ENCODE data around the gene CARMIL1.

The CARMIL1 gene

DNA sequence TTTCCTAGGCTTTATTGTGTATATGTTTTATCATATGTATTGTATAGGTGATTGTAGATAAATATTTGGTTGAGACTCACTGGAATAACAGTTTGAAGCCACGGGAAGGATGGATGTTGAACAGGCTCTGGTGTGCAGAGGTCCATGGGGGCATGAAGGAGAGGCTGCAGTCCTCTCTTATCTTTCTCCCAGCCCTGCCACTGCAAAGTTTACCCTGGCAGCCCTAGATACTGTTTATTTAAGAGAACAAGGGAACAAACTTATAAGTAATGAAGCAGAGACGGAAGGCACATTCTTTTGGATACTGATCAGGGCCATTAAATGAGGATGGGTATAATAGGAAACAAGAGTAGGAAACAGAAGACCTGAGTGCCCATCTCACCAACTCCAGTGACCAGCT is 269.3 kb downstream of the CARMIL1 start:
- no peaks in the 10 kb centered on the region for H3K4me1 ChIP-seq (ENCODE audit: insufficient read depth, low read length)
- H3K9me3 ChIP-seq (ENCODE audit: control insufficient read depth, insufficient read depth, low read length): no peaks in the 10 kb centered on the region
- no peaks in the 10 kb centered on the region for H3K36me3 ChIP-seq (ENCODE audit: insufficient read depth, low read length)
- H3K9ac ChIP-seq (ENCODE audit: low read depth, low read length): no peak overlapping the region

DNA sequence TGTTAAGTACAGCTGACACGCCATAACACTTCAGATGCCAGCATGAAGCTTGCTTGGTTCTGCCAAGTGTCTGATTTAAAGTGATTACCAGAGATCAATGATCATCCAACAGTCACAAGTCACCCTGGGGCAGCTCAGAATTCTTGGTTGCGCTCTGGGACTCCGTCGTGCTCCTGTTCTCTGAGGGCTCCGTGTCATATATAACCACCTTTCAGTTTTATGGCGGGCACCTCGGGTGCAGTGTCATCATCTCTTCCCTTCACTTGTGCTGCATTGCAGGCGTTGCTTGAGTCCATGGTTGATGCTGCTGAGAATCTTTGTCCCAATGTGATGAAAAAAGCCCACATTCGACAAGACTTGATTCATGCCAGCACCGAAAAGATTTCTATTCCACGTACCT is 271.5 kb downstream of the CARMIL1 start:
- Histone ChIP-seq H3K9ac (ENCODE audit: low read depth, low read length) (no peak overlapping the region), H3K9me3 (ENCODE audit: control insufficient read depth, insufficient read depth, low read length) (no peaks in the 10 kb centered on the region), H3K36me3 (ENCODE audit: insufficient read depth, low read length) (no peaks in the 10 kb centered on the region), H3K4me1 (ENCODE audit: insufficient read depth, low read length) (no peaks in the 10 kb centered on the region)

DNA sequence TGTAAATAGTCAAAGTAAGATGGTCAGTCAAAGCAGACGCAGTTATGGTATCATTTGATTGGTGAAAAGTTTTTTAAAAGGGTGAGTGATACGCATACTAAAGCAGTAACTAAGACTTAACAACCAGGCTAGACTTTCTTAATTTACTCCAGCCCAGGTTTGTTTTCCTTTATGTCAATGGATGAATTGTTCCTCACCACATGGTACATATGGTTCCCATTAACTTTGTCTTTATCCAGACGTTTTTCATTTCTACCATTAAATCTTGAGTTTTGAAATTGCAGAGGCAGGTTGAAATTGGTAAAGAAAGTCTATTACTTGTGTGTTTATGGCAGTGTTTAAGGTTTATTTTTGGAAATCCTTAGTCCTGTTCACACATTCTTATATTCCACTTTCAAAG is 274.3 kb downstream of the CARMIL1 start:
- H3K9me3 ChIP-seq (ENCODE audit: control insufficient read depth, insufficient read depth, low read length): no peaks in the 10 kb centered on the region
- H3K4me1 ChIP-seq (ENCODE audit: insufficient read depth, low read length): no peaks in the 10 kb centered on the region
- H3K9ac ChIP-seq (ENCODE audit: low read depth, low read length): no peak overlapping the region
- H3K36me3 ChIP-seq (ENCODE audit: insufficient read depth, low read length): no peaks in the 10 kb centered on the region

DNA sequence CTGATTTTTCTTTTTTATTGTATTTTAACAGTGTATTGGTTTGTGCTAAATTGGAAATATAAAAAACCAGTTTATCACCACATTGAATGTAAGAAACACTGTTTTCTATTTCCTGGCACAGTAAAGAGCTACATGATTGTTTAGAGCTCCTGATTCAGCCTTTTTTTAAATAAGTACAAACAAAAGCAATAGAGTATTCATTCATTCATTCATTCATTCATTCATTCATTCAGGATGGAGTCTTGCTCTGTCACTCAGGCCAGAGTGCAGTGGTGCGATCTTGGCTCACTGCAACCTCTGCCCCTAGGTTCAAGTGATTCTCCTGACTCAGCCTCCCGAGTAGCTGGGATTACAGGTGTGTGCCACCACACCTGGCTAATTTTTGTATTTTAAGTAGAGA is 276.0 kb downstream of the CARMIL1 start:
- no peaks in the 10 kb centered on the region for H3K9me3 ChIP-seq (ENCODE audit: control insufficient read depth, insufficient read depth, low read length)
- no peaks in the 10 kb centered on the region for H3K4me1 ChIP-seq (ENCODE audit: insufficient read depth, low read length)
- no peak overlapping the region for H3K9ac ChIP-seq (ENCODE audit: low read depth, low read length)
- H3K36me3 ChIP-seq (ENCODE audit: insufficient read depth, low read length): no peaks in the 10 kb centered on the region

DNA sequence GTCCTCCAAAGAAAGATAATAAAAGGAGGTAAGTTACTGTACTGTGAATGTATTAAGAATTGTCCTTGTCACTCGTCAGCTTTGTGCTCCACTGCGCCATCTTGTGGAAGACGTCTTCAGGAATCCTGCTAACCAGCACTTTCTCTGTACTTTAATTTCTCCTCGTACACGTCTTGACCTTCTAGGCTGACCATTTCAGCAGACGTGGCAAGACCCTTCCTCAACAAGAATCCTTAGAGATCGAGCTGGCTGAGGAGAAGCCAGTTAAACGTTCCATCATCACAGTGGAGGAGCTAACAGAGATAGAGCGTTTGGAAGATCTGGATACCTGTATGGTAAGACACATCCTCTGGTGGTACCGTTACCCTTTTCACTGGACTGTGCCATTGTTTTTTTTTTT is 277.3 kb downstream of the CARMIL1 start:
- no peaks in the 10 kb centered on the region for H3K9me3 ChIP-seq (ENCODE audit: control insufficient read depth, insufficient read depth, low read length)
- H3K9ac ChIP-seq (ENCODE audit: low read depth, low read length): no peak overlapping the region
- no peaks in the 10 kb centered on the region for H3K4me1 ChIP-seq (ENCODE audit: insufficient read depth, low read length)
- no peaks in the 10 kb centered on the region for H3K36me3 ChIP-seq (ENCODE audit: insufficient read depth, low read length)

DNA sequence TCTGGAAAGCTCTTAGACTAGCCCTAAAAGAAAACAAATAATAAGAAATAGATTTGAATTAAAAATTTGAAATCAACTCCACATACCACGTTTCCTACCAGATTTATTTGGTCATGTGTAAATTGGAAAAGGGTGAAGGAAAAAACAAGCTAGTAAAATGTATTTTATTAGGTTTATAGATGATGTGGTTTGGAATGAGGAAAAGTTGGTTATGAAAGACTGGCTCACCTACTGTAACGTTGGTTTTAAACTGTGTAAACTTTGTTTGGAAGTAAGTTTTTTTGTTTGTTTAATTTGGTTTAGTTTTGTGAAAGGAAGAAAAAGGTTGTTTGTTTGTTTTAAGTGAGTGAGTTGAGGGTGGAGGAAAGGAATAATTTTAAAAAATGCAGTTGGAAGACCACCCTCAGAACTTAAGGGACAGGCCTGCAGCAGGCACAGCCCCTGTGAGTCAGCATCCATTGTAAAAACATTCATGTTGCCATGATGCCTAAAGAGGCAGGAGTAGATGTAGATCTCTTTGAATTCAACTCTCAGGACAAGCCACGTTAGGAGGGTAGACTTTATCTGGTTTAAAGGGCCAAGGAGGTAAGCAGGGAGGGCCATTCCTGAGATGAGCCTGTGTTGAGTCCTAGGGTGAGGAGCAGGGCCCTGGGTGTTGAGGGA is 279.1 kb downstream of the CARMIL1 start:
- Histone ChIP-seq H3K36me3 (ENCODE audit: insufficient read depth, low read length) (no peaks in the 10 kb centered on the region), H3K9me3 (ENCODE audit: control insufficient read depth, insufficient read depth, low read length) (no peaks in the 10 kb centered on the region), H3K9ac (ENCODE audit: low read depth, low read length) (no peak overlapping the region), H3K4me1 (ENCODE audit: insufficient read depth, low read length) (no peaks in the 10 kb centered on the region)

DNA sequence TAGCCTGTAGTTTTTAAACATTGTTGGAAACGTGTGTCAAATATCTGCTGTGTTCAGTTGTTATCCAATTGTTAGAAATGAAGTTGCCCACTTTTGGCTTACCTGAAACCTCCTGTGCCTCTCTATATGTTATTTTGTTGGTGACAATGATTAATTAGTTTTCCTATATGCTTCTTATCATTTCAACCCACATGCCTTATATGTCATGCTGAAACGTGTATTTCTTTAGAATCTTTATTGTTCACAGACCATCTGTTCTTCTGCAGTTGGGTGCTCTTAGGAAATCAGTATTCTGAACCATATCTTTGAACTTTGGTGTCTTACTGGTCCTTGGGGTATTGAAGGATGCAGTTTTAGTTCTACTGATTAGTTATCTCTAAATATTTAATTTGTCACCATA is 281.7 kb downstream of the CARMIL1 start:
- H3K9ac ChIP-seq (ENCODE audit: low read depth, low read length): no peak overlapping the region
- H3K4me1 ChIP-seq (ENCODE audit: insufficient read depth, low read length): no peaks in the 10 kb centered on the region
- no peaks in the 10 kb centered on the region for H3K9me3 ChIP-seq (ENCODE audit: control insufficient read depth, insufficient read depth, low read length)
- no peaks in the 10 kb centered on the region for H3K36me3 ChIP-seq (ENCODE audit: insufficient read depth, low read length)

DNA sequence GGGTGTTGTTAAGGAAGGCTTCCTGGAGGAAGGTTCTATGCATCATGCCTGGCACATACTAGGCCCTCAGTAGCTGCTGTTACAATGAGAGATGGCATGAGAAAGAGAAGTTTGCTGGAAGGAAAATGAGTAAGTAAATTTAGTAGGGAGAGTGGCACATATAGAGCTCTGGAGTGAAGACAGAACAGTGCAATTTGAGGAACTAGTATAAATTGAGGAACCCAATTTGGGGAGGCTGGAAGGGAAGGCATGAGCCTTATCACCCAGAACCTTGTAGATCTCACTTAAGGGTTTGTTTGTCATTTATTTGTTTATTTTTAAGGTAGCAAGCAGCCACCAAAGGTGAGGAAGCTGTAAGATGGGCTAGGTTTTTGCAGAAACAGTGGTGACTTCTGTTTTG is 285.8 kb downstream of the CARMIL1 start:
- H3K9me3 ChIP-seq (ENCODE audit: control insufficient read depth, insufficient read depth, low read length): no peaks in the 10 kb centered on the region
- H3K36me3 ChIP-seq (ENCODE audit: insufficient read depth, low read length): no peaks in the 10 kb centered on the region
- H3K9ac ChIP-seq (ENCODE audit: low read depth, low read length): no peak overlapping the region
- no peaks in the 10 kb centered on the region for H3K4me1 ChIP-seq (ENCODE audit: insufficient read depth, low read length)

DNA sequence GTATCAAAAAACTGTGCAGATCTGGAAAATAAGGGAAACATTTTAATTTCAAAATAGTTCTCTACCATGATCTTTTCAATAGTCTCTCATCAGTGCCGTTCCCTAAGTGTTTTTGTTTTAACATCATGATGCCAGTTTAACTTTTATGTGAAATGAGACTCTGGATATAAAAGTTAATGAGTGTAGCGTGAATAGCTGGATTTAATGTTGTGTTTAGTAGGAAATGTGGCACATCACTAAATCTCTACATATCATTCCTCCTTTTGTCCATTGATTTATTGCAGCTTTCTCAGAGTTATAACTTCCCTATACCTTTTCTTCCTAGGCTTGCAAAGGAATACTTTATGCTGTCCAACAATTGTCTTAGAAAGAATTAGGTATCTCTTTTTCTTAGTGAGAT is 291.4 kb downstream of the CARMIL1 start:
- no peaks in the 10 kb centered on the region for H3K36me3 ChIP-seq (ENCODE audit: insufficient read depth, low read length)
- H3K9me3 ChIP-seq (ENCODE audit: control insufficient read depth, insufficient read depth, low read length): no peaks in the 10 kb centered on the region
- H3K4me1 ChIP-seq (ENCODE audit: insufficient read depth, low read length): no peaks in the 10 kb centered on the region
- no peak overlapping the region for H3K9ac ChIP-seq (ENCODE audit: low read depth, low read length)

DNA sequence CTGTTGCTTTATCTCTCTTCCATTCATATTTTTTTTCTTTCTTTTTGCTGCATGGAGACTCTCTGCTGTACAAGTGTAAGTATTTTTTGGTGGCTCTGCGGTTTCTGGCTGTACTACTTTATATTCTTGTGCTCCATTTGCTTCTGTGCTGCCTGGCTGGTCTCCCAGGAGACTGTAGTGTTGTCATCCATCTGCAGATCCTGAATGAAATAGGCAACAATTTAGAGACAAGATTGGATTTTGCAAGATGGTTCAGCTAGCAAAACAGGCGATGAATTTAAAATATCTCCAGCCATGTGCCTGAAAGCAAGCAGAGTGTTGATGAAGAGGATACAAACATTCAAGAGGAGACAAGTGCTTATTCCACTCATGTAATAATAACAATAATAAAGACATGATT is 297.7 kb downstream of the CARMIL1 start:
- Histone ChIP-seq H3K4me1 (ENCODE audit: insufficient read depth, low read length) (no peaks in the 10 kb centered on the region), H3K36me3 (ENCODE audit: insufficient read depth, low read length) (no peaks in the 10 kb centered on the region), H3K9me3 (ENCODE audit: control insufficient read depth, insufficient read depth, low read length) (no peaks in the 10 kb centered on the region), H3K9ac (ENCODE audit: low read depth, low read length) (no peak overlapping the region)

DNA sequence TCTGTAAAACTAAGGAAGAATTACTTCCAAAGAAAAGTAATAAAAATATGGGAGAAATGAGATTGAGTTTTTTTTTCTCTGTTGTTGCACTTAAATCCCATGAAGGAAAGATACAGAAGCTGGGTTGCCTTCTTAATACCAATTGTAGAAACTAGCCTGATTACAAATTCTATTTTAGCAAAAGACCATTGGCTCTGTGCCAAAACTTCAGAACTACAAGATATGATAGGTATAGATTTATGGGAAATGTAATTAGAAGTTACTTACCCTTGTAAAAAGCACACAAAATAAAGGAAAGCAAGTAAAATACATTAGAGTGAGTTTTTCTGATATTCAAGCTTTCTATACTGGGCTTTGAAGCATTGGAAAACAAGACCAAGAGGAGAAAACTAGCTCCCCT is 299.4 kb downstream of the CARMIL1 start:
- Histone ChIP-seq H3K9ac (ENCODE audit: low read depth, low read length) (no peak overlapping the region), H3K9me3 (ENCODE audit: control insufficient read depth, insufficient read depth, low read length) (no peaks in the 10 kb centered on the region), H3K36me3 (ENCODE audit: insufficient read depth, low read length) (0 out of 2 replicates have a peak, but pooled peaks cover 3% of the 10 kb centered on the region), H3K4me1 (ENCODE audit: insufficient read depth, low read length) (no peaks in the 10 kb centered on the region; the same call in 1 of the 2 replicates)

DNA sequence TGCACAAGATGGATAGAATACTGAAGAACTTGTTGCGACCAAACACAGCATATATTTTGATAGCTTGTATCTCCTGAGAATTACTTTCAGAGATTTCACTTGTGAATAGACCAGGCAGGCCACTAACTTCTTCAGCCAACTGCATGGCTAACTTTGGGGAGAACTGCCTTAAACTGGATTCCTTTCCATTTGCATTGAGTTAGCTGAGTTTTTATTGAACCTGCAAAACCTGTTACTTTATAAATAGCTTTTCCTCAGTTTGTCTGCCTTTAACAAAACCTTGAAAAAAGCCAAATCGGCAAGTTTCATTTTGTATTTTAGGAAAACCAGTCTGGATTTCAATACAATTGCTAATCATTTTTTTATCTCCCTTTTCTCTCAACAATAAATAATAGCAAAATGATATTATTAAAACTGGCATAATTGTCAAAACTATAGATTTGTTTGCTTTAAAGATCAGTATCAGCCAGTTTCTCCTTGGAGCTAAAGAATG is 300.3 kb downstream of the CARMIL1 start:
- H3K9ac ChIP-seq (ENCODE audit: low read depth, low read length): no peak overlapping the region
- H3K4me1 ChIP-seq (ENCODE audit: insufficient read depth, low read length): no peaks in the 10 kb centered on the region; the same call in 1 of the 2 replicates
- H3K36me3 ChIP-seq (ENCODE audit: insufficient read depth, low read length): 0 out of 2 replicates have a peak, but pooled peaks cover 3% of the 10 kb centered on the region
- H3K9me3 ChIP-seq (ENCODE audit: control insufficient read depth, insufficient read depth, low read length): no peaks in the 10 kb centered on the region

DNA sequence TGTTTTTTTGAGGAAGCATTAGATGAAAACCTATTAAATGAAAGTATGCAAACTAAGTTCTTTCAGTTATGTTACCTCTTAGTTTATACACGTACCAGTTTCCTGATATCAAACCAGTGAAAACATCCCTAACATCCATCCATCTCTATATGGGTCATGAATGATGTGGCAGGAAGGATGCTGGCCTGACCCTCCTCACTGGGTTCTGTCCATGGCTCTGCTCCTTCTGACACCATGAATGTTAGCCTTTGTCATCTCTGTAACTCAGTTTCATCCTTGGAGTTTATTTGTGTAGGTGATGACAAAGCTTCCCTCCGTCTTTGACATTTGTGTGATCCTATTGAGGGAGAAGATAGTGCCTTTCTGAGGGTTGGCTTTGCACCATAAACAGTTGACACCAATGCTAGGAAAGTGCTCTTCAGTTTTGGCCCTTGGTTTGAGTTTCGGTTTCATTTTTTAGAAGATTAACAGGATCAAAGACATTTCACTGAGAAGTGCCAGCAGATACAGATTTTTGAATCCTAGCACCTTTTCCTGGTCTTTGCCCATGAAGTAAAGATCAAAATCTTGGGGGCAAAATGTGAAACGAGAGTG is 300.8 kb downstream of the CARMIL1 start:
- Histone ChIP-seq H3K9me3 (ENCODE audit: control insufficient read depth, insufficient read depth, low read length) (no peaks in the 10 kb centered on the region), H3K9ac (ENCODE audit: low read depth, low read length) (no peak overlapping the region), H3K4me1 (ENCODE audit: insufficient read depth, low read length) (no peaks in the 10 kb centered on the region; the same call in 1 of the 2 replicates), H3K36me3 (ENCODE audit: insufficient read depth, low read length) (0 out of 2 replicates have a peak, but pooled peaks cover 3% of the 10 kb centered on the region)

DNA sequence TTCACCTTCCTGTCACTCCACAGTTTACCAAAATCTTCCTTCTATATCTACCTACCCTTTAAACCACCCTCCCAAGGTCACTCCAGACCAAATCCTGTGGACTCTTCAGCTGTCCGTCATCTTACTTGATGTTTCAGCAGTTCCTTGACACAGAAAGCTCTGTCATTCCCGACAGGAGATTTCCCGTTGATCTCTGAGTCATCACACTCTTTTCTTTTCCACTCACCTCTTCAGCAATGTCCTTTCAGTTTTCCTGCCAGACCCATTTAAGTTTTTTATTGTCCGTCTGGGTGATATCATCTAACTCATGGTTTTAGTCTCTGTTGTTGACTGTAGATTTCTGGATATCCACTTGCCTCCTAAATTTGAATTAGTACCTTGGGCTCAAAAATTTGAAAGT is 302.9 kb downstream of the CARMIL1 start:
- Histone ChIP-seq H3K9me3 (ENCODE audit: control insufficient read depth, insufficient read depth, low read length) (no peaks in the 10 kb centered on the region), H3K9ac (ENCODE audit: low read depth, low read length) (no peak overlapping the region), H3K36me3 (ENCODE audit: insufficient read depth, low read length) (0 out of 2 replicates have a peak, but pooled peaks cover 3% of the 10 kb centered on the region), H3K4me1 (ENCODE audit: insufficient read depth, low read length) (no peaks in the 10 kb centered on the region; the same call in 1 of the 2 replicates)

DNA sequence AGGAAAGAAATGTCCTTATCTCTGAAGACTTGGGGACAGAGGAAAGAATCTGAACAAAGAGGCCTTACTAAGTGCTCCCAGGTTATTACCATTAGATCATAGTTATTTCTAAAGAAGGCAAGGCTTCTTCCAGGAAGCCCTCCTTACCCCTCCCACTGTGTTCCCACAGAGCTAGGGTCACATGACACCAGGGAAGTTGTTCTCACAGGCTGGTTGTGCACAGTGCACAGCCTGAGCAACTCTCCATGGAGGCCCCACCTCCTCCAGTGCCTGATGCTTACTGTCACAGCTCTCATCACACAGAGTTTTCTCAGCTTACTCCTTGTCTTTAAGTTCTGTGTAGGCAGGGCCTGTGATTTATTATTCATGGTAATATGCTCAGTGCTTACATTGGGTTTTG is 303.9 kb downstream of the CARMIL1 start:
- 0 out of 2 replicates have a peak, but pooled peaks cover 3% of the 10 kb centered on the region for H3K36me3 ChIP-seq (ENCODE audit: insufficient read depth, low read length)
- no peaks in the 10 kb centered on the region; the same call in 1 of the 2 replicates for H3K4me1 ChIP-seq (ENCODE audit: insufficient read depth, low read length)
- no peak overlapping the region for H3K9ac ChIP-seq (ENCODE audit: low read depth, low read length)
- no peaks in the 10 kb centered on the region for H3K9me3 ChIP-seq (ENCODE audit: control insufficient read depth, insufficient read depth, low read length)
